HG02970 (cell line): ENCODE measurements around the gene HS1BP3.
A peak's percentile ranks its signal among the peaks of the same experiment; 100 is the strongest.

Source experiments
- ATAC-seq: cut with Tn5 transposase; IDR thresholded peaks from one replicate; pipeline ENCODE4 v1.9.1; 2021; ENCODE audit warnings: mild to moderate bottlenecking, moderate library complexity, moderate number of reproducible peaks; ENCODE audit not compliant: unreplicated experiment, low FRiP score

The HS1BP3 gene

DNA sequence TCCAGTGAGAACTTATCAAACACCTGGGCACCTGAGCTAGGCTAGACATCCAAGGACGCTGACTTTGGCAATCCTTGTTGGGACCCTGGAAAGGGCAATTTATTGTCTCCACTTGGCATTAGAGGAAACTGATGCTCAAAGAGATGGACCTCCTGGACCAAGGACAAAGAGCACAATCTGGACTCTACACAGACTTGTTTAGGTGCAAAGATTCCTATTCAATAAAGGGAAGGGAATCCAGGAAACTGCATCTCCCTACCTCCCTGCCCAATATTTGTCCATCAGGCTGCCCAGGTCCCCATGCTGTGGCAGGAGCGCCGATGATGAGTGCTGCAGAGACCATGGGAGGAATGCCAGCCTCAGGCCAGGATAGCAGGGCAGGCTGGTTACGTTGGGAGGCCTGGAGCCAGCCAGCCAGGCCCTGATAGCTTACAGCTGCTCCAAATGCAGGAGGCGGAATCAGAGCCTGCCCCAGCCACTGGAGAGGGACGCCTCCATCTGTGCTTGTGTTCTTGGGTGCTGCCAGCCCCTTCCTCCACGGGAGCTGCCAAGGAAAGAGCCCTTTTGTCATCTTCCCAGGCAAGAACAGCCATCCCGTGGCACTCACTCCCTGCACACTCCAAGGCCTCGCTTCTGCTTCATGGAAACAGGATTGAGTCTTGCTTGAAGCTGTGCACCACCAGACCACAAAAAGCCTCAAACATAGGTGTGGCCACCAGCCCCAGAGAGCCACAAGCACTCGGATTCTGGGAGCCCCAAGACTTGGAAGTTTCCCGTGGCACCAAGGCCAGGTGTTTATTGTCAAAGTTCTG is 60.0 kb downstream of the HS1BP3 start:
- no peak for ATAC-seq

DNA sequence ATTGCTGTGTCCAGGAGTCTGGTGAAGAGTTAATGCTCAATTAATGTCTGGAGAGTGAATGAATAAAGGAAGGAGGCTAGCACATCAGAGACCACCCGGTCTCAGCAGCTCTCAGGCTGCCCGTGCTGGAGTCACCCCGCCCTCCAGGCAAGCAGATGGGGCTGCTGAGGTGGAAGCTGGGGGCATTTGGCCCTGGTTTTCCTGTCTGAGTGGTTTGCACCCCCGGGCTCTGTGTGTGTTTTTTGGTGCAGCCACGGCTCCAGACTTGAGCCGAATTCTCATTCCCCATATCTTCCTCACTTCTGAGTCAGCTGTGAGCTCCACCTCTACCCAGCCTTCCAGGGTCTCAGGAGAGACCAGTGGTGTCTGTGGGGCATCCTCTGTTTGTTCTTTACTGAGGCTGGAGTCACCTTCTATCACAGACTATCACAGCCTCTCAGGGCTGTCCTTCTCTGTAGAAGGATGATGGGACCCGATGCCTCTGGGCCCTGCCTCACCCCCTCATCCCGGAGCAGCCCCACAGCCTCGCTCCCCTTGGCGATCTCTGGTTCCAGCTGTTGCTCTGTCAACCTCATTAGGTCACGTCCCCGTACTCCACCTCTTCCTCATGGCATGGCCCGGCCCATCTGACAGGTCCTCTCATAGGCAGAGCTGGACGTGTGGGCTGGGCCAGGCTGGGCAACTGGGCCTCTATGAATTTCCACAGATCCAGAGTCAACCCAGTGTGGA is 60.8 kb downstream of the HS1BP3 start:
- ATAC-seq = no peak

DNA sequence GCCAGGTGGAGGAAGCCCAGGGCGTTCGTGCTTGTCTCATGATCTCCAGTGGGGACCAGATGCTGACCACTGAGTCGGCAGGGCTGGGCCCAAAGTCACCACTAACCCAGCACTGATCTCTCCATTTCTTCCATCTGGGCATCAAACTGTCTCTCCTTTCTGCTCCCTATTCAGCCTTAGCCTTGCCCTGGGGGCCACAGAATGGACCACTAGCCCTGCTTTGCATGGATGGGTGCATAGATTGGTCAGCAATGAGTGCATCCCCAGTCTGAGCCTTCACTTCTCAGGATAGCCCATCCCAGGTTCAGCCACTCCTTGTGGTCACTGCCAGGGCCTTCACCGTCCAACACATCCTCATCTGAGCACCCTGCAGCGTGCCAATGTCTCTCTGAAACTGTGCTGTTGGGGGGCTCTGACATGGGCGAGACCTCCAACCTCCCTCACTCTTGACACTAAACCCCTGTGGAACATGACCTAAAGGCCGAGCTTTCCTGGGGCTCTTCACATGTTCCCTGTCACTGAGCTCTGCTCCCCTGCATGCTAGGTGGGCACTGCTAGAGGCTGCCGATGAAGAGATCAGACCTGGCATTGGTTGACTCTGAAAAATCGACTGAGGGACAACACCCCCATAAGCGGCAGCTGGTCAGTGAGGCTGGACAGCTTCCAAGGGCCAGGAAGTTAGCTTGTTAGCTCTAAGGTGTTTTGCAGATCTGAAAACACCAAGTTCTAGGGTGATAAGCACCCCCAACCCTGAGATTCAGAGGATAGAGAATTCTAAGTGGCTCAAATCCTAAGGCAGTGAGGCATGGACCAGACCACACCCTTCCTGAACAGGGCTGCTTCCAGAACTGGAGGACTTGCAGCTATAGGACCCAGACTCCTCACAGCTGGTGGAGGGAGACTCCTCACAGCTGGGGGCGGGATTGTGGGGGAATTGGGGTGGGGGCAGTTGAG is 61.7 kb downstream of the HS1BP3 start:
- ATAC-seq = no peak

- ATAC-seq = no peak
These were observed 64.9 kb downstream of the HS1BP3 start for GRCh38 chr2:20585710-20586594.

- no peak for ATAC-seq
These were observed 65.6 kb downstream of the HS1BP3 start for GRCh38 chr2:20585359-20585709.

GRCh38 chr2:20584399-20585358 is 66.2 kb downstream of the HS1BP3 start:
- no peak for ATAC-seq

DNA sequence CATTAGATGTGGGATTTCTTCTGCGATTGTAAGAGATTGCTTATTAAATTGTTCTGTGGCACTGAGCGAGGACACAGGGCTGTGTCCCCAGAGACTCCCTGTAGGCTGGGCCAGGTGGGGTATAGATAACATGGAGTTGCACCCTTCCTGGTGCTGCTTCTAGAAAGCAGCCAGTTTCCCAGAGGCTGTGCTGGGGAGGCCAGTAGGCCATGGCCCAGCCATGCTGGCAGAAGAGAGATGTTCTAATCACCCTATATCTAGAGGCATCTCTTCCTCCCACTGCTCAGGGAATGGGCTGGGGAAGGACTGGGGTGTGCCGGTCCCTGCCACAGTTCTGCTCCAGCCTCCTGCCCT is 66.9 kb downstream of the HS1BP3 start:
- ATAC-seq = no peak

GRCh38 chr2:20583425-20583881 is 67.4 kb downstream of the HS1BP3 start:
- ATAC-seq = no peak

DNA sequence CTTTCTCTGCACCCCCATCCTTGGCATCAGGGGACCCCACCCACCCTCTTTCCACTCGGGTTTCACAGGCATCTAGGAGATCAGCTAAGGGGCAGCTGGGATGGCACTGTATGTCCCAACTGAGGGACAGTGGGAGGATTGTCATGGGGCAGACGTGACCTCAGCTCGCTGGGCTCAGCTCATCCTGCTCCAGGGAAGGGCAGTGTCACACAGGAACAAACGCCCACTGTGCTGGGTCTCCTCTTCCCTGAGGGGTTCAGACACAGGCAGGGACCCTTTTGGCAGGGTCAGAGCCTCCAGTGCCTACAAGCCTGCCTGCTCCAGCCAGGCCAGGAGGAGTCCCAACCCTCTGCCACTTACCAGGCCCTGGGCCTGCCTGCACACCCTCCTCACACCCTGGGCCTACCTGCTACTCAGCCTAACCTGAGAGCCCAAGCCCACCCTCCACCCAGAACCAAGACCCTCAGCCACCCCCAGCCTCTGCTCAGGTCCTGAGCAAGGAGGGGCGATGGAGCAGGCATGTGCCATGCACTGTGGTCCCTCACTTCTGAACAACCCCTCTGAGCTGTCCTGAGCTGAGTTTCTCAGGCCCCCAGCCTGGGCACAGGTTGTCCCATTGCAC is 68.2 kb downstream of the HS1BP3 start:
- no peak for ATAC-seq

GRCh38 chr2:20580690-20581437 is 70.0 kb downstream of the HS1BP3 start:
- no peak for ATAC-seq

DNA sequence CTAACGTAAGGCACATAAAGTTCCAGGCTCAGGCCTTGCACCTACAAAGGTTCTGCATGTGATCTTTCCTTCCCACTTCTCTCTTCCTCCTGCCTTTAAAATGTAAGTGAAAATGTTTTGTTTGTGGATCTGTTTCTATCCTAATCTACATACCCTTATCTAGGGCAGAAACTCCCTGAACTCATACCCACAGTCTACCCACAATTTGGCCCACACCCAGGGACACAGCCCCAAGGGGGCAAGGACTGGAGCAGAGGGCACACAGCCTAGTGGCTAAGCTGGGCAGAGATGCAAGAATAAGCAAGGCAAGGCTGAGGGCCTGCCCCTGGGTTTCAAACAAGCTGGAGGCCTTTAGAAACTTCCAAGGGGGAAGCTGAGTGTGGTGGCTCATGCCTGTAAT is 71.0 kb downstream of the HS1BP3 start:
- no peak for ATAC-seq

DNA sequence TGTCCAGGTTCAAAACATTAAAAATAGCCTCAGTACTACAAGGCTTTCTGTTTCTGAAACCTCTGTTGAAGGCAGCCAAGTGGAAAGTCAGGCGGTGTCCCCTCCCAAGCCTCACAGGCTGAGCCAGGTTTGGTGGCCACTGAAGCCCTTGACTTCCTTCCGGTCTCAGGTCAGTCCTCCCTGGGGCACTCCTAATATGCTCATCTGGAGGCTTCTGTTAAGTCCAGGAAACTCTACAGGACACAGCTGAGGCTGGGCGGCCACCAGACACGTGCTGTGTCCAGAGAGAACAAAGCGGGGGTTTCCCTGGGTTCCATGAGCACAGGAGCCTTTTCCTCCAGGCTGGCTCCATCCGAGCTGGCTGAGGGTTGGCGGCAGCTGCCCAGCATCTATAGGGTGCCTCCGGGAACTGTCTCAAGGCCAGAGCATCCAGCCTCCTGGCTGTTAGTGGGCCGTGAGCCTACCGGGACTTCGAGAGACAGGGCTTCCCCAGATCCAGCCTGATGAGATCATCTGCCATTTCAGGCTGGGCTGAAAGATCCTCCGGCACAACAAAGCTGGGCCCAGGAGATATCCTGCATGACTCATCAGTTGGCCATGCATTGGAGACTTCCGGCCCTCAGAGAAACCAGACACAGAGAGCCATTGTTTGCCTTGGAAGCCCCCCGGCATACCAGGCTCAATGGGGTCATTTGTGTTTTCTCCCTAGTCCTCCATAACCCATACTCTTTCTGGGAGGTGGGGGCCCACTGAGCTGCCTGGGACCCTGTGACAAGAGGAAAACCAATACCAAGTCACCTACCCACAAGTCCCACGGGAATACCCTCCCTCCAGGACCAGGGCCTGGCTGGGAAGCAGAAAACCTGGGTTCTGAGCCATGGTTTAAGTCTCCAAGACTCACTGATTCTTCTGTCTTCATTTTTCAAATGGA is 71.7 kb downstream of the HS1BP3 start:
- ATAC-seq = peak; percentile 55

- no peak for ATAC-seq
These were observed 72.5 kb downstream of the HS1BP3 start for GRCh38 chr2:20578266-20578894.

DNA sequence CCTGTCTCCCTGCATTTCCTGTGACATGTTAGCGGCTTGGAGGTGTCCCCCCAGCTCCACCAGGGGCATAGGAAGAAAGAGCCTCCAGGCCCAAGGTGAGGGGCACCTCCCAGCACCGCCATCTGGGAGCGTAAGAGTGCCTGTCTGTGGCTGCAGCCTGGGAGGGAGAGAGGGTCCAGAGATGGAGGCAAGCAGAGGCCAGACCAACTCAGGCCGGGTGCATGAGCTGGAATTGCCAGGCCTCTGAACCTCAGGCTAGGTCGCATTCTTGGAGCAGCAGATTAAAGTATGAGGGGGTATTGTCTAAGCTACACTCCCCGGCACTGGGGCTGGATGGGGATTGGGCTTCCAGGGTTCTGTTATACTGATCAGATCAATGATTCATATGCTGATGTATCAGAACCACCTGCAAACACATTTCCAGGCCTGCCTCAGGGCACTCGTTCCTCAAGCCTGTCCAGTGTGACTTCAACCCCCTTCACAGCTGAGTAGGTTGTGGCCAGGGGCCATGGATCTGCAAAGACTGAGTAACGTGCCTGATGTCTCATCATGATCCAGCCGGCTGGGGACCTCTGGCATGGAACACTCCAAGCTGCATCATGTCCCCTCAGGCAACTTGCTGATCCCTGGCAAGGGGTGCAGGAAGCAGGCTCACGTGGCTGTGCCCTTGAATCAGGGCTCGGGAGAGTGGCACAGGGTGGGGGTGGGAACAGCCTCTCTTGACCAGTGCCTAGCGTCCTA is 73.2 kb downstream of the HS1BP3 start:
- ATAC-seq = no peak

DNA sequence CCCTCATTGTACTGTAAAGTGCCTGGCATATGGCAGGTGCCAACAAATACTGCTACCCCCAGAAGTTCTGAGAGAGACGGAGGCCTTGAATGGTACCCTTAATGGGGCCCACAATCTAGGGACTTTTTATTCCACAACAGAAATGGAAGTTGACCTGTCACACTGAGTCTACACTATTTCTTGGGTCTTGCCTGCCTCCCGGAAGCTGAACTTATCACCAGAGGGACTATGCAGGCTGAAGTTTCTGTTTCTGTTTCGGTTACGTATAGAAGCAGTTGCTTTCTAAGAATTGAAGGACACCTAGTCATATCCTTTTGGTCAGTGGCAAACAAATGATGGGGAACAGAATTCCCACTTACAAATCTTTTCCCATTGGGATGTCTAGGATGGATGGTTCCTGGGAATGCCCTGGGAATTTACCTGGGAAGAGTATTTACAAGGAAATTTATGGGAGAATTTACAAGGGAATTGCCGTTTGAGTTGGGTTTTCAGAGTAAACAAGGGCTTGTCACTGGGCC is 74.2 kb downstream of the HS1BP3 start:
- ATAC-seq = peak; percentile 65
